K562 (cell line): ENCODE data around the gene ANKRD34A. TPM values are rescaled to one million over a fixed set of nuclear protein-coding genes. Genes with fewer than 3 reads are reported as not detected.

ENCODE experiments used
- BRD4 ChIP-seq: fragments of 200-600 bp; sonication (generic); IDR thresholded peaks from 2 replicates; pipeline ENCODE4 v1.6.1; 2017; ENCODE audit warnings: inconsistent platforms
- CBX1 ChIP-seq: sonication (generic); IDR thresholded peaks from 2 replicates; pipeline ENCODE4 v1.6.1; 2016; ENCODE audit warnings: antibody characterized with exemption, low read depth, mild to moderate bottlenecking
- E2F4 ChIP-seq: sonication (generic); formaldehyde crosslinking; IDR thresholded peaks from 2 replicates; pipeline ENCODE4 v1.8.0; 2022; ENCODE audit warnings: mild to moderate bottlenecking, low read depth, missing genetic modification reagents
- FOXK2 ChIP-seq, 2 experiments: fragments of 450-650 bp; IDR thresholded peaks in 1 of 2; conservative IDR thresholded peaks in 1 of 2; 2 replicates each; pipeline ENCODE4 v1.6.1; 2016; ENCODE audit warnings: low read depth in 2 of 2, mild to moderate bottlenecking in 1 of 2
- FUS ChIP-seq: fragments of 200-400 bp; formaldehyde crosslinking; optimal IDR thresholded peaks from 2 replicates; pipeline ENCODE3; 2017; ENCODE audit warnings: low read depth, low read length
- HIVEP1 ChIP-seq: fragments of 250-450 bp; sonication (Bioruptor Pico); IDR thresholded peaks from 2 replicates; pipeline ENCODE4 v1.4.0; 2020; ENCODE audit warnings: mild to moderate bottlenecking
- ILF3 ChIP-seq: fragments of 450-650 bp; IDR thresholded peaks from 2 replicates; pipeline ENCODE4 v1.6.1; 2018; ENCODE audit warnings: antibody characterized with exemption, mild to moderate bottlenecking, moderate library complexity, borderline replicate concordance
- MIER1 ChIP-seq: fragments of 450-650 bp; IDR thresholded peaks from 2 replicates; pipeline ENCODE4 v1.6.1; 2016; ENCODE audit warnings: antibody characterized with exemption, mild to moderate bottlenecking, low read depth
- NCOA6 ChIP-seq: fragments of 450-650 bp; IDR thresholded peaks from 2 replicates; pipeline ENCODE4 v1.6.1; 2017; ENCODE audit warnings: mild to moderate bottlenecking
- PHB2 ChIP-seq: fragments of 450-650 bp; IDR thresholded peaks from 2 replicates; pipeline ENCODE4 v1.6.1; 2017; ENCODE audit warnings: low read depth
- PKNOX1 ChIP-seq: fragments of 450-650 bp; IDR thresholded peaks from 2 replicates; pipeline ENCODE4 v1.6.1; 2016
- RBM15 ChIP-seq: fragments of 200-400 bp; formaldehyde crosslinking; IDR thresholded peaks from 2 replicates; pipeline ENCODE4 v1.6.1; 2018; ENCODE audit warnings: mild to moderate bottlenecking, low read length, moderate library complexity; ENCODE audit not compliant: insufficient read depth
- RNF219 ChIP-seq: fragments of 250-450 bp; sonication (Bioruptor Pico); IDR thresholded peaks from 2 replicates; pipeline ENCODE4 v1.5.0; 2022; ENCODE audit warnings: mild to moderate bottlenecking
- SNIP1 ChIP-seq: fragments of 450-650 bp; IDR thresholded peaks from 2 replicates; pipeline ENCODE4 v1.7.1; 2017; ENCODE audit warnings: low read depth, mild to moderate bottlenecking
- SPI1 ChIP-seq: IDR thresholded peaks from 2 replicates; pipeline ENCODE4 v1.6.1; 2011; ENCODE audit warnings: low read depth, low read length, control low read depth, borderline replicate concordance
- THAP7 ChIP-seq: fragments of 250-450 bp; sonication (Bioruptor Pico); IDR thresholded peaks from 2 replicates; pipeline ENCODE4 v1.5.0; 2021
- THRAP3 ChIP-seq: fragments of 450-650 bp; IDR thresholded peaks from 2 replicates; pipeline ENCODE4 v1.6.1; 2016; ENCODE audit warnings: mild to moderate bottlenecking, inconsistent platforms, borderline replicate concordance
- ZNF280A ChIP-seq: fragments of 450-650 bp; IDR thresholded peaks from 2 replicates; pipeline ENCODE4 v1.6.1; 2018; ENCODE audit warnings: mild to moderate bottlenecking, low read depth; ENCODE audit not compliant: partially characterized antibody
- ZNF3 ChIP-seq: fragments of 250-450 bp; sonication (Bioruptor Pico); IDR thresholded peaks from 2 replicates; pipeline ENCODE4 v1.5.0; 2021; ENCODE audit warnings: mild to moderate bottlenecking, moderate library complexity
- ZNF445 ChIP-seq: fragments of 250-450 bp; sonication (Bioruptor Pico); IDR thresholded peaks from 2 replicates; pipeline ENCODE4 v1.4.0; 2020; ENCODE audit warnings: low read depth, mild to moderate bottlenecking, moderate library complexity
- ZNF639 ChIP-seq, 2 experiments: fragments of 200-800 bp in 1 of 2; sonication (Bioruptor generic) in 1 of 2; sonication (generic) in 1 of 2; formaldehyde crosslinking in 1 of 2; IDR thresholded peaks in 1 of 2; conservative IDR thresholded peaks in 1 of 2; 2 replicates each; pipeline versions ENCODE4 v1.5.0 to v1.6.1; 2016 to 2020; ENCODE audit warnings: missing compliant biosample characterization in 1 of 2, missing genetic modification characterization in 1 of 2, missing genetic modification reagents in 1 of 2
- polyA plus RNA-seq, 8 experiments: library from polyadenylated mRNA; depleted of rRNA in 4 of 8; stranded (reverse) in 5 of 8; unstranded in 3 of 8; fragments of >200 nt; fragmentation: Nextera tagmentation in 2 of 8; fragmentation: Illumina TruSeq in 1 of 8; extraction: Ambion mirVana in 2 of 8; extraction: Trizol in 1 of 8; gene quantifications; 2 replicates each; pipeline versions ENCODE4 v1.2.1 to v1.2.3, GENCODE V29; 2011 to 2014; ENCODE audit warnings: inconsistent platforms in 1 of 8, missing spikeins in 1 of 8
- total RNA-seq, 7 experiments: library from RNA; depleted of rRNA in 6 of 7; stranded (reverse); fragments of >200 nt in 6 of 7; fragmentation: Illumina TruSeq in 2 of 7; extraction: Trizol in 2 of 7; gene quantifications; 2 replicates each; pipeline versions ENCODE4 v1.2.1 to v1.2.3, GENCODE V29; 2011 to 2021; ENCODE audit warnings: low replicate concordance in 1 of 7

Gene ANKRD34A
- total and polyA plus RNA-seq, 9 of the 15 experiments (the other 6 are each of a cell fraction or from before 2014, with no cell fraction given), result 0.06 to 1.6 (median 0.43) TPM

GRCh38 chr1:145990249-145990855, 26.0 kb upstream of the ANKRD34A start (continued):
- no peak for TF ChIP-seq RNF219 (CRISPR knock-in tag)
- TF ChIP-seq ZNF639 (CRISPR knock-in tag; conservative IDR thresholded peaks at IDR 0.05 in 1 of 2, IDR thresholded peaks at IDR 0.05 in 1 of 2), result no peak
- TF ChIP-seq E2F4, result no peak
- no peak for TF ChIP-seq FUS
- no peak for TF ChIP-seq RBM15
- no peak for TF ChIP-seq ILF3
- no peak for TF ChIP-seq SPI1
- TF ChIP-seq BRD4, result no peak
- no peak for TF ChIP-seq SNIP1
- no peak; a peak in 1 of 4 replicates for TF ChIP-seq FOXK2 (conservative IDR thresholded peaks at IDR 0.05 in 1 of 2, IDR thresholded peaks at IDR 0.05 in 1 of 2; ENCODE audit: low read depth in 2 of 2)
- no peak for TF ChIP-seq HIVEP1 (CRISPR knock-in tag)
- TF ChIP-seq MIER1, result no peak
- TF ChIP-seq ZNF3 (CRISPR knock-in tag), result no peak
- TF ChIP-seq ZNF445, result peak; percentile 83
- no peak for TF ChIP-seq PKNOX1
- no peak for TF ChIP-seq ZNF280A
- no peak for TF ChIP-seq CBX1
- TF ChIP-seq NCOA6, result no peak
- no peak; the same call in 1 of the 2 replicates for TF ChIP-seq THAP7
- TF ChIP-seq THRAP3, result no peak
- TF ChIP-seq PHB2, result no peak
